Measurements from ENCODE around the gene TMEM25. TPM values are rescaled to one million over a fixed set of nuclear protein-coding genes. Genes with fewer than 3 reads are reported as not detected.
"Not testable (repeated sequence)": the region's sequence is repeated elsewhere in the genome, so short reads cannot be mapped to it uniquely, and the experiment has no call there.

The TMEM25 gene
- total RNA-seq (10 to 100 TPM; 15.4 to 33.2 TPM), polyA plus RNA-seq (ENCODE audit: insufficient read length in 6 of 6) (10 to 100 TPM; 20.0 to 25.8 (median 22.7) TPM)
- long read RNA-seq, donor 1, partial matches to known transcripts: 5 of 14 reads
- long read RNA-seq, donor 1, other reads (novel, unspliced or antisense): 8 of 14 reads
- long read RNA-seq, donor 2, partial matches to known transcripts: 16 of 37 reads
- long read RNA-seq, donor 2, other reads (novel, unspliced or antisense): 19 of 37 reads
- long read RNA-seq, donor 3, partial matches to known transcripts: 0 of 11 reads
- long read RNA-seq, donor 3, other reads (novel, unspliced or antisense): 7 of 11 reads
- long read RNA-seq, donor 4, transcript TMEM25-201 (9 exons, 2,409 nt): major isoform, 5 of 14 reads
- long read RNA-seq, donor 4, partial matches to known transcripts: 3 of 14 reads
- long read RNA-seq, donor 4, other reads (novel, unspliced or antisense): 4 of 14 reads
- long read RNA-seq, donor 5, partial matches to known transcripts: 6 of 36 reads
- long read RNA-seq, donor 5, other reads (novel, unspliced or antisense): 27 of 36 reads
- long read RNA-seq, donor 6, partial matches to known transcripts: 0 of 20 reads
- long read RNA-seq, donor 6, other reads (novel, unspliced or antisense): 19 of 20 reads
- long read RNA-seq, donor 7, partial matches to known transcripts: 0 of 2 reads
- long read RNA-seq, donor 7, other reads (novel, unspliced or antisense): 0 of 2 reads
- long read RNA-seq, donor 8, partial matches to known transcripts: 0 of 2 reads
- long read RNA-seq, donor 8, other reads (novel, unspliced or antisense): 0 of 2 reads
- long read RNA-seq, donor 9: 0 reads
- long read RNA-seq, donor 10, partial matches to known transcripts: 2 of 10 reads
- long read RNA-seq, donor 10, other reads (novel, unspliced or antisense): 7 of 10 reads
- long read RNA-seq, donor 11, partial matches to known transcripts: 5 of 8 reads
- long read RNA-seq, donor 11, other reads (novel, unspliced or antisense): 0 of 8 reads
- long read RNA-seq, donor 12, partial matches to known transcripts: 0 of 21 reads
- long read RNA-seq, donor 12, other reads (novel, unspliced or antisense): 19 of 21 reads

- H3K9me3 ChIP-seq: no peaks in the 10 kb centered on the region
- DNase-seq: peak; percentile 58 to 90 (median 66)
These were observed at the start of gene TMEM25 for GRCh38 chr11:118530683-118531596. Gene TMEM25, plus strand, starts transcription at chr11:118531192. Its CDS starts 610 bp downstream, at chr11:118531802.

DNA sequence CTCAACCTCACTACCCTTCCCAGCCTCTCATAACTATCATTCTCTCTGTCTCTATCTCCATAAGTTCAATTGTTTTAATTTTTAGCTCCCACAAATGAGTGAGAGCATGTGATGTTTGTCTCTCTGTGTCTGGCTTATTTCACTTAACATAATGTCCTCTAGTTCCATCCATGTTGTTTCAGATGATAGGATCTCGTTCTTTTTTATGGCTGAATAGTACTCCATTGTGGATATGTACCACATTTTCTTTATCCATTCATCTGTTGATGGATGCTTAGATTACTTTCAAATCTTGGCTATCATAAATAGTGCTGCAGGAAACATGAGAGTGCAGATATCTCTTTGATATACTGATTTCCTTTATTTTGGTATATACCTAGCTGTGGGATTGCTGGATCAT, 49.8 kb upstream of the TMEM25 start:
- not testable (repeated sequence) for H3K9me3 ChIP-seq, H3K4me3 ChIP-seq, ATAC-seq, H3K4me1 ChIP-seq, DNase-seq, H3K27ac ChIP-seq, H3K27me3 ChIP-seq
- peaks cover 0 to 100% of the 10 kb centered on the region in 2 donors for H3K36me3 ChIP-seq
- intact Hi-C loops (cut with DNase I): loop anchor here (10.0 kb wide), 2 partner anchors 76 to 86 kb away; partner anchors contain the start of gene ATP5MG (in 1 of the 2)

More at GRCh38 chr11:118530683-118531596, at the start of gene TMEM25:
- H3K27me3 ChIP-seq: peaks cover 0 to 18% of the 10 kb centered on the region in 2 donors
- peak within 1 kb of the TSS; percentile 58 to 66 for H3K4me3 ChIP-seq
- peak within 1 kb of the TSS; percentile 50 to 60 for H3K27ac ChIP-seq
- H3K36me3 ChIP-seq: no peaks in the 10 kb centered on the region
- TF ChIP-seq, protein P1, sequence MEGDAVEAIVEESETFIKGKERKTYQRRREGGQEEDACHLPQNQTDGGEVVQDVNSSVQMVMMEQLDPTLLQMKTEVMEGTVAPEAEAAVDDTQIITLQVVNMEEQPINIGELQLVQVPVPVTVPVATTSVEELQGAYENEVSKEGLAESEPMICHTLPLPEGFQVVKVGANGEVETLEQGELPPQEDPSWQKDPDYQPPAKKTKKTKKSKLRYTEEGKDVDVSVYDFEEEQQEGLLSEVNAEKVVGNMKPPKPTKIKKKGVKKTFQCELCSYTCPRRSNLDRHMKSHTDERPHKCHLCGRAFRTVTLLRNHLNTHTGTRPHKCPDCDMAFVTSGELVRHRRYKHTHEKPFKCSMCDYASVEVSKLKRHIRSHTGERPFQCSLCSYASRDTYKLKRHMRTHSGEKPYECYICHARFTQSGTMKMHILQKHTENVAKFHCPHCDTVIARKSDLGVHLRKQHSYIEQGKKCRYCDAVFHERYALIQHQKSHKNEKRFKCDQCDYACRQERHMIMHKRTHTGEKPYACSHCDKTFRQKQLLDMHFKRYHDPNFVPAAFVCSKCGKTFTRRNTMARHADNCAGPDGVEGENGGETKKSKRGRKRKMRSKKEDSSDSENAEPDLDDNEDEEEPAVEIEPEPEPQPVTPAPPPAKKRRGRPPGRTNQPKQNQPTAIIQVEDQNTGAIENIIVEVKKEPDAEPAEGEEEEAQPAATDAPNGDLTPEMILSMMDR (IDR thresholded peaks at IDR 0.05): no peak
- intact Hi-C loops (cut with DNase I): no loop called here
- peaks cover 7 to 23% of the 10 kb centered on the region in 2 donors for H3K4me1 ChIP-seq
- ATAC-seq: peak; percentile 93

GRCh38 chr11:118484405-118484804, 46.6 kb upstream of the TMEM25 start:
- Histone ChIP-seq H3K9me3 (no peaks in the 10 kb centered on the region), H3K4me1 (no peaks in the 10 kb centered on the region), H3K4me3 (no peak overlapping the region), H3K27ac (no peak overlapping the region), H3K27me3 (no peaks in the 10 kb centered on the region), H3K36me3 (peaks cover 0 to 88% of the 10 kb centered on the region in 2 donors)
- no peak for DNase-seq
- no peak for ATAC-seq
- TF ChIP-seq, protein P1 (IDR thresholded peaks at IDR 0.05): no peak
- intact Hi-C loops (cut with DNase I): loop anchor here (10.0 kb wide), 2 partner anchors 80 to 90 kb away; partner anchors contain the start of gene ATP5MG (in 1 of the 2)

- Histone ChIP-seq H3K4me3 (no peak overlapping the region), H3K4me1 (no peaks in the 10 kb centered on the region), H3K27me3 (no peaks in the 10 kb centered on the region), H3K9me3 (no peaks in the 10 kb centered on the region), H3K36me3 (peaks cover 0 to 88% of the 10 kb centered on the region in 2 donors), H3K27ac (no peak overlapping the region)
- no peak for ATAC-seq
- no peak for DNase-seq
- intact Hi-C loops (cut with DNase I): loop anchor here (10.0 kb wide), 2 partner anchors 80 to 90 kb away; partner anchors contain the start of gene ATP5MG (in 1 of the 2)
- TF ChIP-seq, protein P1 (IDR thresholded peaks at IDR 0.05): no peak
These were observed 45.7 kb upstream of the TMEM25 start for GRCh38 chr11:118485273-118485672.
